Tibial nerve (tissue), 4 donors: Measurements from ENCODE around the gene OSCP1.

ENCODE experiments used
- CTCF ChIP-seq, 5 experiments: fragments of 200-600 bp in 3 of 5; fragments of 450-650 bp in 2 of 5; sonication (generic) in 3 of 5; IDR thresholded peaks; one replicate each; pipeline ENCODE4 v1.5.1; 2016 to 2019; ENCODE audit warnings: antibody characterized with exemption in 5 of 5, mild to moderate bottlenecking in 3 of 5, moderate library complexity in 2 of 5
- EP300 ChIP-seq, 2 donors: sonication (generic); formaldehyde crosslinking; IDR thresholded peaks; one replicate each; pipeline ENCODE4 v1.6.1; 2017; ENCODE audit warnings: antibody characterized with exemption in 2 of 2, mild to moderate bottlenecking in 1 of 2
- POLR2A ChIP-seq, 2 donors: fragments of 450-650 bp; IDR thresholded peaks; one replicate each; pipeline ENCODE4 v1.6.1; 2017; ENCODE audit warnings: antibody characterized with exemption in 2 of 2, mild to moderate bottlenecking in 2 of 2, moderate library complexity in 2 of 2

DNA sequence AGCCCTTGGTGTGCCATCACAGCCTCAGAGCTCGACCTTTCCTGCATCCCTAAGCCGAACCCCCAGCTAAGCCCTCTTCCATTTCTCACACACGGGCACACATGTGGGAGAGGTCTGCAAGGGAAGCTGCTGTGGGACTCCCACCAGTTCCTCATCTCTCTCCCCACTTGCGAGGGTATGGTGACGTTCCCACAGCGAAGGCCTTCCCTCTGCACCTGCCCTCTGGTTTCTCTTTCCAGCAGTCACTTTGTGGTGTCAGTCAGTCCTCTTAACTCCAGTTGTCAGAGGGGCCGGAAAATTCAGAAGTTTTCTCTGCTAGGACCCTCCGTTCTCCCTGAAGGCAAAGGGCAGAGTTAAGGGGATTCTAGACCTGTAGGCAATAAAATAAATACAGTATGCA is 59.0 kb downstream of the OSCP1 start:
- no peak for TF ChIP-seq POLR2A (IDR thresholded peaks at IDR 0.05)
- no peak for TF ChIP-seq CTCF (IDR thresholded peaks at IDR 0.05)
- TF ChIP-seq EP300 (IDR thresholded peaks at IDR 0.05) = no peak
